ENCODE results near the gene GRIK3. TPM values are rescaled to one million over a fixed set of nuclear protein-coding genes. Genes with fewer than 3 reads are reported as not detected.
"Not testable (repeated sequence)": the region's sequence is repeated elsewhere in the genome, so short reads cannot be mapped to it uniquely, and the experiment has no call there.

Gene GRIK3
- total RNA-seq, 2 donors from 2014 or later: not detected

DNA sequence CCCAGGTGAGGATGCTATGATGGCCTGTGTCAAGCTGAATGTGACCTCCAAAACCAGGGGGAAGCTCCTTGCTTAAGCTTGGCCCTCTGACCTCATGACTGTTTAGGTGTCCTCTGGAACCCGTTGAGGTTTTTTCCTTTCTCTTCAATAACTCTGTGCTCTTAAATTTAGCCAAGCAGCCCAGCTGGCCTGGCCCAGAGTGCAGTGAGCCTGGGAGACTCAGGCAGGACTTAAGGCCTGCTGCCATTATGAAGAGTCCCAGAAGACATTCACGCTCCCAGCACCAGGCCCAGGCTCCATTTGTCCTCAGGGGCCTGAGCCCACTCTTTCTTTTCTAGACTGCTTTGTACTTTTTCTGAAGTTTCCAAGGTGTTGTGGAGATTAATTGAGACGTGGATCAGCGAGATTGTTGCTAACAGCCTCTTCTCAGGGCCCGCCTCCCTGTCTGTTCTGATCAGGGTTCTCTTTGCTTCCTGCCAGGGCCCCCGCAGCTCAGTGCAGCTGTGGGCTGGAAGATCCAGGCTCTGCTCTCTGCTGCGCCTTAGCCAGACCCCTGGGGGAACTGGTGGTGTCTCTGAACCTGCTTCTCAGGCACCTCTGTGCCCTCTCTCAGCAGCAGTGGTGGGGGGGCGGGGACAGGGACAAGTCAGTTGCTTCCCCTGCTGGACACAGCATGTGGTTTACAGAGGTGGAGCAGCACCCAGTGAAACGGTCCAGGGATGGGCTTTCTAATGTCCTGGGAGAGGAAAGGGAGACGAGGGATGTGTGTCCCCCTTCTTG, 124.2 kb downstream of the GRIK3 start:
- ATAC-seq: no peak
- Mint-ChIP-seq H3K9me3 (no peaks in the 10 kb centered on the region), H3K27me3 (peaks cover 19 to 39% of the 10 kb centered on the region in 2 donors), H3K36me3 (no peaks in the 10 kb centered on the region), H3K4me3 (no peak overlapping the region), H3K4me1 (ENCODE audit: low read depth in 2 of 2) (no peaks in the 10 kb centered on the region), H3K27ac (no peak overlapping the region)
- no peak for DNase-seq (ENCODE audit: low spot score)

DNA sequence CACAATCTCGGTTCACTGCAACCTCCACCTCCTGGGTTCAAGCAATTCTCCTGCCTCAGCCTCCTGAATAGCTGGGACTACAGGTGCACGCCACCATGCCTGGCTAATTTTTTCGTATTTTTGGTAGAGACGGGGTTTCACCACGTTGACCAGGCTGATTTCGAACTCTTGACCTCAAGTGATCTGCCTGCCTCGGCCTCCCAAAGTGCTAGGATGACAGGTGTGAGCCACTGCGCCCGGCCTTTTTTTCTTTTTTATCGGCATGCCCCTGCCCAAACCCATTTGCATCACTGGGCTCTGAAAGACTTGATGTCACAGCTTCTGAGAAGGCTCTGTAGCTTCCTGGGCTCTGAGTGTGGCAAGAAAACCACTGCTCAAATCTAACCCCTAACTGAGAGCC, 125.0 kb downstream of the GRIK3 start:
- DNase-seq (ENCODE audit: low spot score); H3K36me3 Mint-ChIP-seq; H3K4me1 Mint-ChIP-seq (ENCODE audit: low read depth in 2 of 2); H3K4me3 Mint-ChIP-seq; H3K27ac Mint-ChIP-seq; ATAC-seq; H3K9me3 Mint-ChIP-seq: not testable (repeated sequence)
- H3K27me3 Mint-ChIP-seq: peaks cover 19 to 39% of the 10 kb centered on the region in 2 donors

DNA sequence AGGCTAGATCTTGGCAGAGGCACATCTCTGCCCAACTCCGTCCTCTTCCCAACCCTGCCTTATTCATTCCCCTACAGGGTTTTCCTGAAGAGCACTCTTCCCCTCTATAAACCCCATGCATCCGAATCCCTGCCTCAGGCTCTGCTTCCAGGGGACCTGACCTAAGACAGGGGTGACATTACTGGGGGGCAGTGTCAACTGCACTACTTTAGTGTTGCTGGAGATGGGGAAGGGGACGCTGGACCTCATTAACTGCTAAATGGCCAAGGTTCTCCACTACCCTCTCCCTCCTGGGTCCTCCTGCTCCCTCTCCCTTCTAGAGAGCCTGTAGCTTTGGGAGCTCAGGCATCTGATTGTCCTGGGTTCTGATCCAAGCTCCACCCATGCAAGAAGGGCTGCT, 126.2 kb downstream of the GRIK3 start:
- Mint-ChIP-seq H3K27ac (no peak overlapping the region), H3K4me3 (no peak overlapping the region), H3K4me1 (ENCODE audit: low read depth in 2 of 2) (no peaks in the 10 kb centered on the region), H3K9me3 (no peaks in the 10 kb centered on the region), H3K36me3 (no peaks in the 10 kb centered on the region), H3K27me3 (peaks cover 15 to 35% of the 10 kb centered on the region in 2 donors)
- no peak for DNase-seq (ENCODE audit: low spot score)
- no peak for ATAC-seq

- no peak for ATAC-seq
- Mint-ChIP-seq H3K27ac (no peak overlapping the region), H3K27me3 (peaks cover 14 to 32% of the 10 kb centered on the region in 2 donors), H3K4me1 (ENCODE audit: low read depth in 2 of 2) (no peaks in the 10 kb centered on the region), H3K4me3 (no peak overlapping the region), H3K36me3 (no peaks in the 10 kb centered on the region), H3K9me3 (no peaks in the 10 kb centered on the region)
- DNase-seq (ENCODE audit: low spot score): no peak
Measured at GRCh38 chr1:36906555-36906954, 127.8 kb downstream of the GRIK3 start.

- peaks cover 13 to 37% of the 10 kb centered on the region in 2 donors for H3K27me3 Mint-ChIP-seq
- no peaks in the 10 kb centered on the region for H3K9me3 Mint-ChIP-seq
- no peak overlapping the region for H3K4me3 Mint-ChIP-seq
- ATAC-seq (no peak), DNase-seq (ENCODE audit: low spot score) (no peak)
- no peaks in the 10 kb centered on the region for H3K4me1 Mint-ChIP-seq (ENCODE audit: low read depth in 2 of 2)
- H3K36me3 Mint-ChIP-seq: no peaks in the 10 kb centered on the region
- H3K27ac Mint-ChIP-seq: no peak overlapping the region
Measured at GRCh38 chr1:36905941-36906340, 128.4 kb downstream of the GRIK3 start.

DNA sequence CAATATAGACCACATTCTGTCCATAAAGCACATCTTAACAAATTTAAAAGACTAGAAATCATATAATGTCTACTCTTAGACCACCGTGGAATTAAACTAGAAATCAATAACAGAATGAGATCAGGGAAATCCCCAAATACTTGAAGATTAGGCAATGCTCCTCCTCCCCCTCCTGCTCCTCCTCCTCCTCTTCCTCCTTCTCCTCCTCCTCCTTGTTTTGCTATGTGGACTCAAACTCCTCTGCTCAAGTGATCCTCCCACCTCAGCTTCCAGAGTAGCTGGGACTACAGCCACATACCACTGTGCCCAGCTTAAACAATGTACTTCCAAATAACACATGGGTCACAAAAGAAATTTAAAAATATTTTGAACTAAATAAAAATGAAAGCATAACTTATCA, 134.2 kb downstream of the GRIK3 start:
- peaks cover 24 to 46% of the 10 kb centered on the region in 2 donors for H3K27me3 Mint-ChIP-seq
- DNase-seq (ENCODE audit: low spot score) (no peak), ATAC-seq (no peak)
- no peak overlapping the region for H3K4me3 Mint-ChIP-seq
- H3K4me1 Mint-ChIP-seq (ENCODE audit: low read depth in 2 of 2): no peaks in the 10 kb centered on the region
- no peaks in the 10 kb centered on the region for H3K36me3 Mint-ChIP-seq
- peaks cover 4% of the 10 kb centered on the region for H3K9me3 Mint-ChIP-seq
- H3K27ac Mint-ChIP-seq: no peak overlapping the region

DNA sequence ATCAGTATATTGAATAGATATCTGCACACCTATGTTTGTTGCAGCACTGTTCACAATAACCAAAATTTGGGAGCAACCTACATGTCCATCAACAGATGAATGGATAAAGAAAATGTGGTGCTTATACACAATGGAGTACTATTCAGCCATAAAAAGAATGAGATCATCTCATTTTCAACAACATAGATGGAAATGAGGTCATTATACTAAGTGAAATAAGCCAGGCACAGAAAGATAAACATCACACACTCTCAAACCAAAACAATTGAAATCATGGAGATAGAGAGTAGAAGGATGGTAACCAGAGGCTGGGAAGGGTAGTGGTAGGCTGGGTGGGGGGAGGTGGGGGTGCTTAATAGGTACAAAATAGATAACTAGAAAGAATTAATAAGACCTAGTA, 136.5 kb downstream of the GRIK3 start:
- DNase-seq (ENCODE audit: low spot score); H3K4me1 Mint-ChIP-seq (ENCODE audit: low read depth in 2 of 2); ATAC-seq; H3K27ac Mint-ChIP-seq; H3K4me3 Mint-ChIP-seq; H3K36me3 Mint-ChIP-seq; H3K9me3 Mint-ChIP-seq: not testable (repeated sequence)
- peaks cover 21 to 41% of the 10 kb centered on the region in 2 donors for H3K27me3 Mint-ChIP-seq

GRCh38 chr1:36894824-36895223, 139.5 kb downstream of the GRIK3 start:
- DNase-seq (ENCODE audit: low spot score): no peak
- Mint-ChIP-seq H3K4me3 (no peak overlapping the region), H3K27me3 (peaks cover 16 to 32% of the 10 kb centered on the region in 2 donors), H3K9me3 (peaks cover 4% of the 10 kb centered on the region), H3K27ac (no peak overlapping the region), H3K36me3 (no peaks in the 10 kb centered on the region), H3K4me1 (ENCODE audit: low read depth in 2 of 2) (no peaks in the 10 kb centered on the region)
- no peak for ATAC-seq

GRCh38 chr1:36890776-36891175, 143.5 kb downstream of the GRIK3 start:
- DNase-seq (ENCODE audit: low spot score): no peak
- Mint-ChIP-seq H3K9me3 (no peaks in the 10 kb centered on the region), H3K4me3 (no peak overlapping the region), H3K27ac (no peak overlapping the region), H3K36me3 (no peaks in the 10 kb centered on the region), H3K4me1 (ENCODE audit: low read depth in 2 of 2) (no peaks in the 10 kb centered on the region), H3K27me3 (peaks cover 13 to 35% of the 10 kb centered on the region in 2 donors)
- no peak for ATAC-seq

GRCh38 chr1:36889478-36890226, 144.7 kb downstream of the GRIK3 start:
- Mint-ChIP-seq H3K4me1 (ENCODE audit: low read depth in 2 of 2) (no peaks in the 10 kb centered on the region), H3K27me3 (peaks cover 14 to 35% of the 10 kb centered on the region in 2 donors), H3K27ac (no peak overlapping the region), H3K9me3 (no peaks in the 10 kb centered on the region), H3K36me3 (no peaks in the 10 kb centered on the region), H3K4me3 (no peak overlapping the region)
- ATAC-seq (no peak), DNase-seq (ENCODE audit: low spot score) (no peak)

GRCh38 chr1:36888811-36889477, 145.4 kb downstream of the GRIK3 start:
- no peak for ATAC-seq
- DNase-seq (ENCODE audit: low spot score): no peak
- H3K27ac Mint-ChIP-seq: no peak overlapping the region
- no peaks in the 10 kb centered on the region for H3K9me3 Mint-ChIP-seq
- H3K4me1 Mint-ChIP-seq (ENCODE audit: low read depth in 2 of 2): no peaks in the 10 kb centered on the region
- H3K4me3 Mint-ChIP-seq: no peak overlapping the region
- no peaks in the 10 kb centered on the region for H3K36me3 Mint-ChIP-seq
- peaks cover 14 to 35% of the 10 kb centered on the region in 2 donors for H3K27me3 Mint-ChIP-seq

DNA sequence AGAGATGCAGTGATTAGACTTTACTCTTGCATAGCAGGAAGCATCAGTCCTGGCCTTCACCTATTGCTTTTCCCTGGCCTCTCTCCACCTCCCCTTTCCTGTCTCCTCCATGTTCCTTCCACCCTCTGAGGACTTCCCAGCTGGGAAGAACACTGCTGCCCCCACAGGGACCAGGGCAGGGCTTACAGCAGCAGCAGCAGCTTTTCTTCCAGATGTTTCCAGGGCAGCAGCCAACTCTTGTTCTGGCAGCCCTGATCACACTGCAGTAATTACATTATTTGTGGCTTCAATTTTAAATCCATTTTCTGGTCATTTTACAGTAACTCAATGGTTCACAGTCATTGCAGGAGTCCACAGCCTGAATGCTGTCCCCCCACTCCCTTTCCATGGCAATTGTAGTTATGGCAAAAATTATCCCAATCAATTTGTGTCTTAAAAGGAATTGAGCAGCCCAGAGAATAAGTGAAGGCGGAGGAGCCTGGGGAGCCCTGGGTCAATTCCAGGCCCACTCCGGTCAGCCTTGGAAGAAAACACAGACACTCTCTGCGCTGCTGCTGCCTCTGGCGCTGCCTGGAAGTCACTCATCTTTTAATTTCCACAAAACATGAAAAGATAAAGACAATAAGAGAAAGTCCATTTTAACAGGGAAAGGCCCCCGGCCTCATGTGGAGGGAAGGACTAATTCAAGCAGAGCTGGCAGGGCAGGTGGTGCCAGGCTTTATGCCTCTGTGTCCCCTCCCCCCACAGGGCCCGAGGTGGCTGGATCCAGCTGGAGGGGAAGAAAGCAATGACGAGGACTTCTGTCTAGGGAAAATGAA, 148.6 kb downstream of the GRIK3 start:
- DNase-seq (ENCODE audit: low spot score) (no peak), ATAC-seq (no peak)
- no peaks in the 10 kb centered on the region for H3K9me3 Mint-ChIP-seq
- no peak overlapping the region for H3K27ac Mint-ChIP-seq
- H3K27me3 Mint-ChIP-seq: peaks cover 16 to 21% of the 10 kb centered on the region in 2 donors
- no peaks in the 10 kb centered on the region for H3K36me3 Mint-ChIP-seq
- H3K4me1 Mint-ChIP-seq (ENCODE audit: low read depth in 2 of 2): no peaks in the 10 kb centered on the region
- no peak overlapping the region for H3K4me3 Mint-ChIP-seq

DNA sequence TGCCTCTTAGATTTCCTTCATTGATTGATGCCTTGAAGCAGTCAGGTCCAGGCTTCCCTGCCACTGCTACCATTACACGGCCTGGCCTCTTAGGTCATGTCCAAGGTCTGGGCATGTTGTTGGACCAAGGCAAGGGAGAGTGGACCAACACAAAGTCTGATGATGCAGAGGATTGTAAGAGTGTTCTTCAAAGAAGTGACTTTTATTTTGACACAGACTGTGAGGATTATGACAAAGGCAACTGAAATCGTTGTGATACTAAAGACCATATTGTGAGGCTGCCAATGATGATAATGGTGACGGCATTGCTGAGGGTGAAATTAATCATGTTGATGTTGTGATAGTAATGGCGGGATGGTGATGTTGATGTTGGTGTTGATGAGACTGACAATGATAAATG, 149.5 kb downstream of the GRIK3 start:
- no peaks in the 10 kb centered on the region for H3K4me1 Mint-ChIP-seq (ENCODE audit: low read depth in 2 of 2)
- no peaks in the 10 kb centered on the region for H3K36me3 Mint-ChIP-seq
- ATAC-seq: no peak
- H3K27ac Mint-ChIP-seq: no peak overlapping the region
- H3K4me3 Mint-ChIP-seq: no peak overlapping the region
- no peak for DNase-seq (ENCODE audit: low spot score)
- no peaks in the 10 kb centered on the region for H3K9me3 Mint-ChIP-seq
- H3K27me3 Mint-ChIP-seq: peaks cover 16 to 24% of the 10 kb centered on the region in 2 donors
